SU-DHL-6 (cell line): ENCODE results near the gene FRY.

Experiments used
- H2AFZ ChIP-seq: fragments of 200-600 bp; sonication (generic); 2 replicates; pipeline ENCODE4 v1.6.1; 2014; ENCODE audit warnings: low read depth, mild to moderate bottlenecking, moderate library complexity, mixed read lengths, antibody characterized with exemption, low read length; ENCODE audit not compliant: severe bottlenecking
- H3F3A ChIP-seq: fragments of 200-600 bp; shearing (Covaris generic); 2 replicates; pipeline ENCODE4 v1.6.0; 2016; ENCODE audit warnings: antibody characterized with exemption, mild to moderate bottlenecking; ENCODE audit not compliant: insufficient read depth
- H3K27ac ChIP-seq: fragments of 200-600 bp; sonication (generic); 2 replicates; pipeline ENCODE4 v1.5.1; 2016; ENCODE audit warnings: low read depth, mild to moderate bottlenecking, low read length, moderate library complexity, mixed read lengths
- H3K27me3 ChIP-seq: fragments of 200-600 bp; sonication (generic), shearing (Covaris generic); 2 replicates; pipeline ENCODE4 v1.6.0; 2014; ENCODE audit warnings: mild to moderate bottlenecking, low read length
- H3K36me3 ChIP-seq: fragments of 200-600 bp; sonication (generic); 2 replicates; pipeline ENCODE4 v1.6.1; 2014; ENCODE audit warnings: mild to moderate bottlenecking, low read length, mixed read lengths
- H3K4me2 ChIP-seq: fragments of 300-600, 200-600 bp; shearing (Covaris generic), sonication (generic); 2 replicates; pipeline ENCODE4 v1.6.0; 2014; ENCODE audit warnings: low read length, low read depth, mild to moderate bottlenecking; ENCODE audit not compliant: poor library complexity, severe bottlenecking
- H3K4me3 ChIP-seq: fragments of 200-600 bp; sonication (generic); 2 replicates; pipeline ENCODE4 v1.5.1; 2014; ENCODE audit warnings: antibody characterized with exemption, low read length, mild to moderate bottlenecking, mixed read lengths; ENCODE audit not compliant: insufficient read depth, poor library complexity, severe bottlenecking
- H3K79me2 ChIP-seq: fragments of 200-600 bp; sonication (generic); 2 replicates; pipeline ENCODE4 v1.6.1; 2014; ENCODE audit warnings: mild to moderate bottlenecking, low read length, moderate library complexity; ENCODE audit not compliant: insufficient read depth
- H3K9ac ChIP-seq: fragments of 200-600 bp; sonication (generic); 2 replicates; pipeline ENCODE4 v1.7.0; 2014; ENCODE audit warnings: mild to moderate bottlenecking, low read length
- H3K9me2 ChIP-seq: fragments of 200-600 bp; sonication (generic); replicated peaks from 2 replicates; pipeline ENCODE4 v1.6.1; 2014; ENCODE audit warnings: low read length; ENCODE audit not compliant: insufficient read depth
- H3K9me3 ChIP-seq: fragments of 200-600 bp; sonication (generic); 2 replicates; pipeline ENCODE4 v1.6.1; 2014; ENCODE audit warnings: low read length, mixed read lengths; ENCODE audit not compliant: insufficient read depth
- H4K20me1 ChIP-seq: fragments of 200-600 bp; sonication (generic); 2 replicates; pipeline ENCODE4 v1.6.1; 2014; ENCODE audit warnings: low read depth, mild to moderate bottlenecking, antibody characterized with exemption, low read length, moderate library complexity, mixed read lengths
- EZH2phosphoT487 ChIP-seq: fragments of 200-600 bp; sonication (generic), shearing (Covaris generic); conservative IDR thresholded peaks from 2 replicates; pipeline ENCODE4 v1.6.1; 2018; ENCODE audit warnings: mild to moderate bottlenecking, antibody characterized with exemption, low read length, moderate library complexity, mixed read lengths
- TF ChIP-seq, protein P1 (sequence below): fragments of 200-600 bp; sonication (generic); IDR thresholded peaks from one replicate; pipeline ENCODE4 v1.5.1; 2017; ENCODE audit warnings: antibody characterized with exemption, mild to moderate bottlenecking, low read length, moderate library complexity; ENCODE audit not compliant: insufficient read depth, poor library complexity, severe bottlenecking

The FRY gene

GRCh38 chr13:32087955-32088747 lies 56.6 kb downstream of the FRY start:
- no peak overlapping the region for H2AFZ ChIP-seq
- no peaks in the 10 kb centered on the region for H3K79me2 ChIP-seq
- no peaks in the 10 kb centered on the region for H3K36me3 ChIP-seq
- TF ChIP-seq, protein P1, sequence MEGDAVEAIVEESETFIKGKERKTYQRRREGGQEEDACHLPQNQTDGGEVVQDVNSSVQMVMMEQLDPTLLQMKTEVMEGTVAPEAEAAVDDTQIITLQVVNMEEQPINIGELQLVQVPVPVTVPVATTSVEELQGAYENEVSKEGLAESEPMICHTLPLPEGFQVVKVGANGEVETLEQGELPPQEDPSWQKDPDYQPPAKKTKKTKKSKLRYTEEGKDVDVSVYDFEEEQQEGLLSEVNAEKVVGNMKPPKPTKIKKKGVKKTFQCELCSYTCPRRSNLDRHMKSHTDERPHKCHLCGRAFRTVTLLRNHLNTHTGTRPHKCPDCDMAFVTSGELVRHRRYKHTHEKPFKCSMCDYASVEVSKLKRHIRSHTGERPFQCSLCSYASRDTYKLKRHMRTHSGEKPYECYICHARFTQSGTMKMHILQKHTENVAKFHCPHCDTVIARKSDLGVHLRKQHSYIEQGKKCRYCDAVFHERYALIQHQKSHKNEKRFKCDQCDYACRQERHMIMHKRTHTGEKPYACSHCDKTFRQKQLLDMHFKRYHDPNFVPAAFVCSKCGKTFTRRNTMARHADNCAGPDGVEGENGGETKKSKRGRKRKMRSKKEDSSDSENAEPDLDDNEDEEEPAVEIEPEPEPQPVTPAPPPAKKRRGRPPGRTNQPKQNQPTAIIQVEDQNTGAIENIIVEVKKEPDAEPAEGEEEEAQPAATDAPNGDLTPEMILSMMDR: no peak
- TF ChIP-seq EZH2phosphoT487: no peak
- H3K27ac ChIP-seq: no peak overlapping the region
- no peak overlapping the region for H3K9ac ChIP-seq
- H3K9me2 ChIP-seq: no peaks in the 10 kb centered on the region
- no peaks in the 10 kb centered on the region for H4K20me1 ChIP-seq
- H3K27me3 ChIP-seq: no peaks in the 10 kb centered on the region
- H3F3A ChIP-seq: no peaks in the 10 kb centered on the region
- H3K4me2 ChIP-seq: no peak overlapping the region
- no peak overlapping the region for H3K4me3 ChIP-seq
- no peaks in the 10 kb centered on the region for H3K9me3 ChIP-seq

GRCh38 chr13:32092496-32092895 lies 60.9 kb downstream of the FRY start:
- Histone ChIP-seq H3K27me3 (no peaks in the 10 kb centered on the region), H3K36me3 (no peaks in the 10 kb centered on the region), H3K9me3 (no peaks in the 10 kb centered on the region), H2AFZ (no peak overlapping the region), H3K4me2 (no peak overlapping the region), H3K9ac (no peak overlapping the region), H3F3A (no peaks in the 10 kb centered on the region), H3K27ac (no peak overlapping the region), H4K20me1 (no peaks in the 10 kb centered on the region), H3K4me3 (no peak overlapping the region), H3K9me2 (no peaks in the 10 kb centered on the region), H3K79me2 (no peaks in the 10 kb centered on the region)
- TF ChIP-seq EZH2phosphoT487: no peak
- TF ChIP-seq, protein P1: no peak

DNA sequence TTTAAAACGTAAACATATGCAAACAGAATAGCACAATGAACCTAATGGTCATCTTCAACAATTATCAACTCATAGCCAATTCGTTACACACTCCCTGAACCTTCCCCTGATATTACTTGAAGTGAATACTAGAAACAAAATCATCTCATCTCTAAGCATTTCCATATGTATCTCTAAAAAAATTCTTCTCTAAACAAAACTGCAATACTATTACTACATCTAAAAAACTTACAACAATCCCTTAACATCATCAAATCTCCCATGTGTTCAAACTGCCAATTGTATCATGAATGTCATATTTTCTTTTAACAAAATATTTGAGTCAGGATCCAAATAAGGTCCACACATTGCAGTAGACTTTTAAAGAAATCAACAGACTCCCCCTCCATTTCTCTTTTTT lies 61.4 kb downstream of the FRY start:
- Histone ChIP-seq H3F3A (no peaks in the 10 kb centered on the region), H3K79me2 (no peaks in the 10 kb centered on the region), H3K9me2 (no peaks in the 10 kb centered on the region), H3K4me3 (no peak overlapping the region), H3K36me3 (no peaks in the 10 kb centered on the region), H3K9ac (no peak overlapping the region), H2AFZ (no peak overlapping the region), H4K20me1 (no peaks in the 10 kb centered on the region), H3K27ac (no peak overlapping the region), H3K9me3 (no peaks in the 10 kb centered on the region), H3K27me3 (no peaks in the 10 kb centered on the region), H3K4me2 (no peak overlapping the region)
- no peak for TF ChIP-seq EZH2phosphoT487
- TF ChIP-seq, protein P1: no peak
